HG03196 (cell line): ENCODE data around the gene TGFB2.
"Not testable (repeated sequence)": the region's sequence is repeated elsewhere in the genome, so short reads cannot be mapped to it uniquely, and the experiment has no call there.

Experiments used
- ATAC-seq: cut with Tn5 transposase; IDR thresholded peaks from one replicate; pipeline ENCODE4 v1.9.1; 2021; ENCODE audit not compliant: unreplicated experiment

TGFB2 gene

DNA sequence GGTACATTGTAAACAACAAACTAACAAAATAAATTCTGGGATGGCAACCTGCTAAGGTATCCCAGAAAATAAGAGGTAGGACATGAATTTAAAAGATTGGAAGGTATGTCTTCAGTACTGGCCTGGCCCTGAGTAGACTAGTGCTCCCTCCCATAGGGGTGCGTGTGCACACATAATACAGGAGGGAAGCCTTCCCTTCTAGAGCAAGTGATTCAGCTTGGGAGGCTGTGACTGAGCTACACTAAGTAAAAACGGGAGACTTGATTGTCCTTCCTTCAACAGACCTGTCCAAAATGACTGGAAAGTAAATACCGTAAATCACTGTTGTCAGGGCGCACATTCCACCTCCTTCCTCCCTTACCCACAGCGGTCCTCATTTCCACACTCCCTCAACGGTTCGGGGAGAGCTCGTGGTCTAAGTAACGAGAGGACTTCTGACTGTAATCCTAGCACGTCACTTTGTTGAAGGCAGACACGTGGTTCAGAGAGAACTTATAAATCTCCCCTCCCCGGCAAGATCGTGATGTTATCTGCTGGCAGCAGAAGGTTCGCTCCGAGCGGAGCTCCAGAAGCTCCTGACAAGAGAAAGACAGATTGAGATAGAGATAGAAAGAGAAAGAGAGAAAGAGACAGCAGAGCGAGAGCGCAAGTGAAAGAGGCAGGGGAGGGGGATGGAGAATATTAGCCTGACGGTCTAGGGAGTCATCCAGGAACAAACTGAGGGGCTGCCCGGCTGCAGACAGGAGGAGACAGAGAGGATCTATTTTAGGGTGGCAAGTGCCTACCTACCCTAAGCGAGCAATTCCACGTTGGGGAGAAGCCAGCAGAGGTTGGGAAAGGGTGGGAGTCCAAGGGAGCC, at the start of gene TGFB2:
Gene TGFB2 (plus strand): TSS at position 523 of the 859 bp plus-strand sequence. CDS start 1,366 bp downstream, outside the sequence.
- peak; percentile 38 for ATAC-seq

DNA sequence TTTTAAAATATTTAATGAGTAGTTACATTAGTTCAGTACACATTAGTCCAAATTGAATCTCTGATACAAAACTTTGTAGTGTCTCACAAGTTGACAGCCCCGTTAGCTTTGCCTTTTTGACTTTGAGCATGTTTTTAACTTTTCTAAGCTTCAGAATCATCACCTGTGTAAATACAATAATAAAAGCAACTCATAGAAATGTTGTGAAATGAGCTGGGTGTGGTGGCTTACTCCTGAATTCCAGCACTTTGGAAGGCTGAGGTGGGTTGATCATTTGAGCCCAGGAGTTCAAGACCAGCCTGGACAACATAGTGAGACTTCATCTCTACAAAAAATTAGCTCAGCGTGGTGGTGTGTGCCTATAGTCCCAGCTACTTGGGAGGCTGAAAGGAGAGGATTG, 49.0 kb upstream of the TGFB2 start:
- no peak for ATAC-seq

GRCh38 chr1:218297461-218297860, 47.7 kb upstream of the TGFB2 start:
- no peak for ATAC-seq

DNA sequence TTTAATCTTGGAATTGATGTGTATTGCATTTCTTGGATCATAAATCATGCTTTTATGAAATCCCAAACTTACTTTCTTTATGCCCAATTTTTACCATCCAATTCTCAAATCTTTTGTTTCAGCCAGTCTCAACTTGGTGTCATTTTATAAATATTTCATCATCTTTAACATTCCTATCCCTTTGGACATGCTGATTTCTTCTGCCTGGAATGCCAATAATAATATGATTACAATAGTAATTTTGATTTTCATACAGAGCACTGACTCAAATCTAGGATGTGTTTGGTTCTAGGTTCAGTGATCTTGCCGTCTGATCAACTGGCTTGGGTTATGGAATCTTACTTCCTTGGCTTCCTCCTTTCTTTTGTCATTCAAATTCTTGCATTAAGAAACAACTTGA, 47.3 kb upstream of the TGFB2 start:
- ATAC-seq: no peak

DNA sequence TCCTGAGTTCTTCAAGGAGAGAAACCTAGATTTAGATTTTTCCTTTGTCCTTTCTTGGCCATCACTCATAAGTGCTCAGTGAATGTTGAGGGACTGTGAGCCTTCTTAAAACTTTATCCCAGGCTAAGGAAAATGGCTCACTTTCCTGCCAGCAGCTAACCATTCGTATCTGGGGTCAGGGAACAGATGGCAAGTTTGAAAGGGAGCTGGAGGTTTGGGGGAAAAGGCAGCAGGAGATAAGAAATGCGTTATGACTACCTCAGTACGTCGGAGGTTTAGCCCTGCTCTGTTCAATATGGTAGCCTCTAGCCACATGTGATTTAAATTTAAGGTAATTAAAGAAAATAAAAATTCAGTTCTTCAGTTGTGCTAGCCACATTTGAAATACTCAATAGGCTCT, 46.7 kb upstream of the TGFB2 start:
- no peak for ATAC-seq

GRCh38 chr1:218299416-218299815, 45.7 kb upstream of the TGFB2 start:
- no peak for ATAC-seq

GRCh38 chr1:218301217-218301616, 43.9 kb upstream of the TGFB2 start:
- no peak for ATAC-seq

- no peak for ATAC-seq
Observed at GRCh38 chr1:218302155-218302554, 43.0 kb upstream of the TGFB2 start.

DNA sequence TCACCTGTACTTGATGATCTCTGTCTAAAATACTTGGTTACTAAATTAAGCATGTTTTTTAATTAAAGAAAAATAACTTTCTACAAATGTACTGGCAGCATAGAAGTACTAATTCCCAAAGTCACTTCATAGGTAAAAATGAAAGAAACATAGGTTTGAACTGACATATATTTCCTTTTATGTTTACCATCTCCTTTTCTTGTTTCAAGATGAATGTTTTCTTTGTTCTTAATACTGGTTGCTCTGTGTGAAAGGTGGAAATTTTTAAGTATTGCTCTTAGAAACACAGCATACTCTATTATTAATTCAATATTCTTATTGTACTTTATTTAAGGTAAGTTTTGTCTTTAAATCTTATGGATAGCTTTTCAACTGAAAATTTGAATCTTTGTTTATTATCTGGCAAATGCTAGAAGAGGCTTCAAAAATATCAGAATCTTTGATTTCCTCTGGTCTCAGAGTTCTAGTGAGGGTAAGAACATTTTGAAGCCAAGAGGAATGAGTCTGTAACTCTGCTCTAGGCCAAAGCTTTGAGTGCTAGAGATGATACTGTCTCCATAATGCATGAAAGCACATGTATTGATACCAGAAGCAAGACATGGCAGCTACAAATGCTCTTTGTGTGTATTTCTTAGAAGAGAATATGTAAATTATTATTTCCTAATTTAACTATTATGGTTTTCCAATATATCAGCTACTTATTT, 41.8 kb upstream of the TGFB2 start:
- ATAC-seq: no peak

DNA sequence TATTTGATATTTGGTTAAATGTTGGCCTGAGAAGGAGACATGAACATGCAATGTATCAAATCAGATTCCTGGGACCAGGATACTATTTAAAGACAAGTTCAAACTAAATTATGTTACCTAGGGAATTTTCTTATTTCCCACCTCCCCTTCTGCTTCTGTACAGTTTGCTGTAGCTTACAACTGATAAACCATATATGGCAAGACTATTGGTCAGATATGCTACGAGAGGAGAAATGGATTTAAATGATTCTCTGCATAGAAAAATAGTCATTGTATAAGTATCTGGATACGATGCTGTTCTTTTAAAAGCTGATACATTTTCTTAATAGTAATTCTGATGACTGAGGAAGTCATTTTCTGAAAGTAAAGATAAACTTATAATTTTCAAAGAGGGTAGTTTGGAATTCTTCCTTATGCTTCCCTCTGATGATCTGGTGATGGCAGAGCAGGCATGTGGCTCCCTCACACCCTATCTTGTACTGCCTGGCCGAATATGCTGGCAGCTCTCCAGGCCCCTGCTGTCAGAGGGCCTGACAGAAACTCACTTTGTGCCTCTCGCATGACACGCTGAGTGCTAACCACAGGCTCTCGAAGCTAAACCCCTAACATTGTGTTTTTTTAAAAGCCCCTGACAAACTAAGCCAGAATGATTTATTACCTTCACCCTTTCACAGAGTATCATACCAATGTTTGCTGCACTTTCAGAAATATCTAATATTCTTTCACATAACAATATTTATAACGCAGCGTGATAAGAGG, 40.7 kb upstream of the TGFB2 start:
- ATAC-seq: peak; percentile 85

GRCh38 chr1:218305472-218306064, 39.6 kb upstream of the TGFB2 start:
- no peak for ATAC-seq

DNA sequence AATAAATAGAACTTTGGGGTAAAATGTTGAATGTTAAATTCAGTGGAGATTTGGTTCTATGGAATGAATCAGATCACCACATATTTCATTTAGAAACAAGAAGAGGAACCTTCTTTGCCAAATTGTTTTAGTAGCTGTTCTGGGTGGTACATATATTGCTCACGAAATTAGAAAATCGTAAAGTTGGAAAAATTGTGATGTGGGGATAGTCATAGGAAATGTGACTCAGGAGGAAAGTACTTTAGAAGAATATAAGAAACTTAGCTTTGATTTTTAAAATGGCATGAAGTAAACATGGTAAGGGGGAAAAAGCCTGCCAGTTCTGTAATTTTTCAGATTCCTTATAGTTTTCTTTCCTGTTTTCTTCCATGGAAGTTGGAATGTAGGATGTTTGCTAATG, 32.6 kb upstream of the TGFB2 start:
- no peak for ATAC-seq

GRCh38 chr1:218314316-218314715, 30.8 kb upstream of the TGFB2 start:
- no peak for ATAC-seq

GRCh38 chr1:218315638-218316037, 29.5 kb upstream of the TGFB2 start:
- no peak for ATAC-seq

- ATAC-seq: no peak
Observed at GRCh38 chr1:218317061-218317460, 28.1 kb upstream of the TGFB2 start.

- not testable (repeated sequence) for ATAC-seq
Observed at GRCh38 chr1:218320182-218320581, 25.0 kb upstream of the TGFB2 start.

DNA sequence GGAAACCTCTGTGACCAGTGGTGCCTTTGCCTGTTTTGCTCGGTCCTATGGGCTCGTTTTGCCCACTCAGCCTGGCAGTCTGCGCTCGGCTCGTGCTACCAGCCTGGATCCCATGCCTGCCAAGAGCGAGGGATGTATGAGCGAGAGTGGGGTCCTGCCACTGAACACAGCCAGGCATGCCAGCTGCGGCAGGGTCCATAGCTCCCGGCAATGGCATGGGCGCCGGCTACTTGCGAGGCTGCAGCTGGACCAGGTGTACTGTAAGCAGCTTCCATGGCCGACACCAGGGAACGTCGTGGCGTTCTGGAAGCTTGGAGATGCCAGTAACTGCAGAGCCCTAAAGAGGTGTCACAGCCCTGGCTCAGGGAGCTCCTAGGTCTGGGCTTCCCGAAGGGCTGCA, 22.4 kb upstream of the TGFB2 start:
- no peak for ATAC-seq

GRCh38 chr1:218323568-218324225, 21.4 kb upstream of the TGFB2 start:
- no peak for ATAC-seq

DNA sequence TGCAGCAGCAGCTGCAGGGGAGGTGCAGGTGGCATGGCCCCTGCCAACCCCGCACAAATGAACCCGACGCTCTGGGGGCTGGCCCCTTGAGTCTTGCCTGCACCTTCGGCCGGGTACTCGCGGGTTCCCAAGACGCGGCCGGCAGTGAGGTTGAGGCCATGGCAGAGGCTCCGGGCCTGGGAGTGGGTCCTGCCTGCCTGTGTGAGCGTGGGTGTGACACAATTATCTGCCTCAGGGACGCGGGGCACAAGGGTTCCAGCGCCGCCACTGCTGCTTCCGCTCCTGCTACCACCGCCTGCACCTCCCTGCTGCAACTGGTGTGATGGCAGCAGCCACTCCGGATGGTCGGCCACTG, 20.9 kb upstream of the TGFB2 start:
- ATAC-seq: no peak

DNA sequence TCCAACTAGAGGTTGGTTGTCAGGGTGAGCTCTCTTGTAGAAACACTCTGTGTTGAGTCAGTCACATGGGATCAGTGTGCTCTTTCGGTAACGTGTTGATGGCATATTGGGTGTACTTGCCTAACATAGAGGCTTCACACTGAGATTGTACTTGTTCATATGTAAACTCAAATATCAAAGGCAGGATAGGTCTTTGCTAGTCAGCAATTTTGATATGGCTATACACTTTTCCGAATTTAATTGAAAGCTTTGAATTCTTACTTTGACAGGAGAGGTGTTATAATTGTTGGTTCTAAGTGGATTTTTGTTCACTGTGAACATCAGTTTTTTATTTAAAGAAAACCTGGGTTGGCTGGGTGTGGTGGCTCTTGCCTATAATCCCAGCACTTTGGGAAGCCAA, 16.4 kb upstream of the TGFB2 start:
- ATAC-seq: no peak
